Measurements from ENCODE around the gene CENPT. TPM values are rescaled to one million over a fixed set of nuclear protein-coding genes. Genes with fewer than 3 reads are reported as not detected.

Gene CENPT
- total and polyA plus RNA-seq, 2 donors (not counting 3 experiments of a cell fraction or from before 2014, with no cell fraction given) = 60.3 to 61.3 TPM

DNA sequence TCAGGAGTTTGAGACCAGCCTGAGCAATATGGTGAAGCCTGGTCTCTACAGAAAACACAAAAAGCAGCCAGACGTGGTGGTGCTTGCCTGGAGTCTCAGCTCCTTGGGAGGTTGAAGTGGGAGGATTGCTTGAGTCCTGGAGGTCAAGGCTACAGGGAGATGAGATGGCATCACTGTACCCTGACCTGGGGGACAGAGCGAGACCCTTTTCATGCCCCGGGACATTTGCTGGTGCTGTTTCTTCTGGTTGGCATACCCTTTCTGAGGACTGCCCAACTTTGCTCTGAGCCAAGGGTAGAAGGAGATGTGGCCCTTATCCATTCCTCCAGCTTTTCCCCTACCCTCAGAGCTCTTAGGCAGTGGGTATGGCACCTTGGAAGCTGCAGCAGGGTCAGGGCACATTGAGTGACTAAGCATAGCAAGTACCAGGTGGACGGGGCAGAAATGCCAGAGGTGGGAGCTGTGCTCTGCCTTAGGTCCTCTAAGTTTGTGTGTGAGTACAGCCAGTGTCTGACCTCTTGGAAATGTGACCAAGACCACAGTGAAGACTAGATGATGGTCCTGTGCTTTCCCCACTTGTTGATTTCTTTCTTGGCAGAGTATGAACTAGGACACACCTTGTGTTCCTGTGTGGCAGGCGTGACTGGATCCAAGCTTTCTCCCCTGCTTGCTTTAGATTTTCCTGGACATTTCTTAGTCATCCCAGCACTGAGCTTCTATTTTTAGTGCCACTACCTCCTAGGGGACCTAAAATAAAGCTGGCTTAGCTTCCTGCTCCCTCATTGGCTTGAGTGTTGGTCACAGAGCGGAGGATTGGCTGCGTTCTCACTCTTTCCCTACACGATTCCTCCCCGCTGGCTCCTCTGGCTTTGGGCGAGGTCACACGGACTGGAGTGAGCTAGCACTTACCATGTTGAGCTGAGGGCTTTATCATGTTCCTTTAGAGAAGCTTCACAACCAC is 15.4 kb upstream of the CENPT start:
- peaks cover 5 to 36% of the 10 kb centered on the region in 2 experiments for H3K36me3 ChIP-seq (ENCODE audit: control insufficient read depth in 2 of 2, extremely low read depth in 1 of 2, insufficient read depth in 2 of 2, low read length in 2 of 2)
- peaks cover 70% of the 10 kb centered on the region for H3K79me2 ChIP-seq (ENCODE audit: control insufficient read depth, insufficient read depth, low read length)
- dilution Hi-C loops (cut with MboI; ENCODE audit: extremely low pct_ligation_motif_present, low sequenced_read_pairs) (no loop called here), intact Hi-C loops (cut with micrococcal nuclease) (no loop called here)
- no peak for FAIRE-seq
- POLR2A ChIA-PET = no interaction called here
- H3K27me3 ChIP-seq (ENCODE audit: control insufficient read depth in 2 of 2, insufficient read depth in 2 of 2, low read length in 2 of 2) = no peaks in the 10 kb centered on the region
- BruUV-seq (replicated peaks) = no TSS peak
- H3K9me1 ChIP-seq (replicated peaks; ENCODE audit: control insufficient read depth, extremely low read depth, insufficient read depth, low read length) = no peaks in the 10 kb centered on the region
- no peak overlapping the region for H3K4me3 ChIP-seq (replicated peaks in 1 of 3; ENCODE audit: insufficient read depth in 1 of 3, low read depth in 1 of 3, low read length in 3 of 3)
- no peak overlapping the region for H3K27ac ChIP-seq (ENCODE audit: insufficient read depth, low read depth, low read length)
- no peak overlapping the region for H2AFZ ChIP-seq (ENCODE audit: low read depth, low read length)
- no peak overlapping the region for H3K4me2 ChIP-seq (ENCODE audit: insufficient read depth, low read length)
- CTCF ChIA-PET = interaction anchor here (0.7 to 4.5 kb wide), 9 partner anchors 9 to 342 kb away, joined by 3 to 64 read pairs (median 3); partner anchors contain the start of genes CENPT and NUTF2
- DNase-seq (ENCODE audit: low read depth, low spot score) = no peak
- H3K9ac ChIP-seq (replicated peaks; ENCODE audit: extremely low read depth, insufficient read depth, low read length) = no peak overlapping the region
- H3K4me1 ChIP-seq (ENCODE audit: control insufficient read depth, extremely low read depth, insufficient read depth, low read length) = no peaks in the 10 kb centered on the region
- TF ChIP-seq POLR2AphosphoS5 (IDR thresholded peaks at IDR 0.05; ENCODE audit: insufficient read depth, low read depth, low read length) (no peak), MAX (IDR thresholded peaks at IDR 0.05; ENCODE audit: insufficient read depth, insufficient read length) (no peak), POLR2A (IDR thresholded peaks at IDR 0.05; ENCODE audit: low read depth, low read length) (no peak)
- peaks cover 2% of the 10 kb centered on the region for H4K20me1 ChIP-seq (replicated peaks; ENCODE audit: control insufficient read depth, extremely low read depth, insufficient read depth, low read length)
- H3K9me3 ChIP-seq (replicated peaks; ENCODE audit: control insufficient read depth, insufficient read depth, low read length) = no peaks in the 10 kb centered on the region

GRCh38 chr16:67861877-67862276 is 14.4 kb upstream of the CENPT start:
- no peak for DNase-seq (ENCODE audit: low read depth, low spot score)
- ChIA-PET CTCF (interaction anchor here (0.8 to 4.5 kb wide), 4 partner anchors 14 to 194 kb away, joined by 3 to 64 read pairs (median 4); partner anchors contain the start of gene CENPT), POLR2A (interaction anchor here (0.8 kb wide), 1 partner anchor 32 kb away, joined by 4 read pairs; the partner anchor contains the start of gene PSKH1)
- Histone ChIP-seq H3K27ac (ENCODE audit: insufficient read depth, low read depth, low read length) (no peak overlapping the region), H3K36me3 (ENCODE audit: control insufficient read depth in 2 of 2, extremely low read depth in 1 of 2, insufficient read depth in 2 of 2, low read length in 2 of 2) (peaks cover 2 to 34% of the 10 kb centered on the region in 2 experiments), H3K79me2 (ENCODE audit: control insufficient read depth, insufficient read depth, low read length) (peaks cover 79% of the 10 kb centered on the region), H4K20me1 (replicated peaks; ENCODE audit: control insufficient read depth, extremely low read depth, insufficient read depth, low read length) (peaks cover 2% of the 10 kb centered on the region), H3K9ac (replicated peaks; ENCODE audit: extremely low read depth, insufficient read depth, low read length) (no peak overlapping the region), H3K9me1 (replicated peaks; ENCODE audit: control insufficient read depth, extremely low read depth, insufficient read depth, low read length) (no peaks in the 10 kb centered on the region), H3K4me1 (ENCODE audit: control insufficient read depth, extremely low read depth, insufficient read depth, low read length) (peaks cover 9% of the 10 kb centered on the region), H3K27me3 (ENCODE audit: control insufficient read depth in 2 of 2, insufficient read depth in 2 of 2, low read length in 2 of 2) (no peaks in the 10 kb centered on the region), H2AFZ (ENCODE audit: low read depth, low read length) (no peak overlapping the region), H3K9me3 (replicated peaks; ENCODE audit: control insufficient read depth, insufficient read depth, low read length) (no peaks in the 10 kb centered on the region), H3K4me3 (replicated peaks in 1 of 3; ENCODE audit: insufficient read depth in 1 of 3, low read depth in 1 of 3, low read length in 3 of 3) (no peak overlapping the region), H3K4me2 (ENCODE audit: insufficient read depth, low read length) (no peak overlapping the region)
- intact Hi-C loops (cut with micrococcal nuclease) = no loop called here
- no peak for TF ChIP-seq JUN (IDR thresholded peaks at IDR 0.05; ENCODE audit: borderline replicate concordance, insufficient read depth, insufficient read length, low read depth)
- no peak for TF ChIP-seq MYC (IDR thresholded peaks at IDR 0.05; ENCODE audit: low read depth, low read length)
- TF ChIP-seq FOS (IDR thresholded peaks at IDR 0.05; ENCODE audit: borderline replicate concordance, insufficient read depth, low read length) = no peak
- TF ChIP-seq EZH2 (IDR thresholded peaks at IDR 0.05; ENCODE audit: borderline replicate concordance, low read depth, low read length, severe bottlenecking) = no peak
- dilution Hi-C loops (cut with MboI; ENCODE audit: extremely low pct_ligation_motif_present, low sequenced_read_pairs) = no loop called here
- no peak for FAIRE-seq
- no TSS peak for BruUV-seq (replicated peaks)
